K562 treated with DMSO at 1 percent for 48 hours (cell line): ENCODE results near the gene DNAJC5. TPM values are rescaled to one million over a fixed set of nuclear protein-coding genes. Genes with fewer than 3 reads are reported as not detected.

Experiments
- total RNA-seq: library from RNA; unstranded; fragments of 300-600 nt; gene quantifications from 2 replicates; pipeline ENCODE4 v1.2.3, GENCODE V29; 2022; ENCODE audit warnings: low replicate concordance; ENCODE audit errors: extremely low read depth

The DNAJC5 gene
- total RNA-seq: not detected in 2 replicates

GRCh38 chr20:63894358-63895201 is at the start of gene DNAJC5:
Gene DNAJC5, plus strand, starts transcription at chr20:63895126. Its CDS starts 33,220 bp downstream, at chr20:63928346.

GRCh38 chr20:63861365-63861934 is 33.5 kb upstream of the DNAJC5 start, which contains the start of gene ABHD16B:
Gene ABHD16B, plus strand, starts transcription at chr20:63861498. Its CDS starts 43 bp downstream, at chr20:63861541.

GRCh38 chr20:63864978-63865640 is 29.8 kb upstream of the DNAJC5 start, which contains the start of gene TPD52L2:
Gene TPD52L2, plus strand, starts transcription at chr20:63865270. Its CDS starts 96 bp downstream, at chr20:63865366.

GRCh38 chr20:63955827-63956663 is 61.1 kb downstream of the DNAJC5 start, which contains the start of gene UCKL1:
Gene UCKL1, minus strand, starts transcription at chr20:63956416. Its CDS starts 44 bp downstream, at chr20:63956372.

GRCh38 chr20:63969838-63970713 is 75.2 kb downstream of the DNAJC5 start, which contains the start of gene ZNF512B:
Gene ZNF512B, minus strand, starts transcription at chr20:63969930. Its CDS starts 1,980 bp downstream, at chr20:63967950.

GRCh38 chr20:63979557-63980316 is 84.8 kb downstream of the DNAJC5 start, which contains the start of gene SAMD10:
Gene SAMD10, minus strand, starts transcription at chr20:63979642. Its CDS starts 175 bp downstream, at chr20:63979467.

GRCh38 chr20:63980806-63981728 is 86.1 kb downstream of the DNAJC5 start, which contains the start of gene PRPF6:
Gene PRPF6, plus strand, starts transcription at chr20:63981132. Its CDS starts 114 bp downstream, at chr20:63981246.

Other genes starting within 250 kb of the DNAJC5 start
- not detected in 2 replicates for gene STMN3, start 241.7 kb upstream of the DNAJC5 start, total RNA-seq
- gene RTEL1, start 236.8 kb upstream of the DNAJC5 start, total RNA-seq: not detected in 2 replicates
- gene TNFRSF6B, start 198.5 kb upstream of the DNAJC5 start, total RNA-seq: not detected in 2 replicates
- gene ARFRP1, start 187.2 kb upstream of the DNAJC5 start, total RNA-seq: not detected in 2 replicates
- gene ZGPAT, start 187.1 kb upstream of the DNAJC5 start, total RNA-seq: not detected in 2 replicates
- gene LIME1, start 158.5 kb upstream of the DNAJC5 start, total RNA-seq: not detected in 2 replicates
- gene SLC2A4RG, start 155.3 kb upstream of the DNAJC5 start, total RNA-seq: not detected in 2 replicates
- gene ZBTB46, start 63.9 kb upstream of the DNAJC5 start, total RNA-seq: not detected in 2 replicates
- not detected in 2 replicates for gene ABHD16B, start 33.6 kb upstream of the DNAJC5 start, total RNA-seq
- not detected in 2 replicates for gene TPD52L2, start 29.9 kb upstream of the DNAJC5 start, total RNA-seq
- gene UCKL1, start 61.3 kb downstream of the DNAJC5 start, total RNA-seq: not detected in 2 replicates
- not detected in 2 replicates for gene ZNF512B, start 74.8 kb downstream of the DNAJC5 start, total RNA-seq
- not detected in 2 replicates for gene SAMD10, start 84.5 kb downstream of the DNAJC5 start, total RNA-seq
- not detected in 2 replicates for gene PRPF6, start 86.0 kb downstream of the DNAJC5 start, total RNA-seq
- not detected in 2 replicates for gene C20orf204, start 141.1 kb downstream of the DNAJC5 start, total RNA-seq
- gene SOX18, start 154.5 kb downstream of the DNAJC5 start, total RNA-seq: not detected in 2 replicates
- gene TCEA2, start 168.1 kb downstream of the DNAJC5 start, total RNA-seq: not detected in 2 replicates
- gene RGS19, start 184.4 kb downstream of the DNAJC5 start, total RNA-seq: not detected in 2 replicates
- not detected in 2 replicates for gene OPRL1, start 185.0 kb downstream of the DNAJC5 start, total RNA-seq
- gene LKAAEAR1, start 189.3 kb downstream of the DNAJC5 start, total RNA-seq: not detected in 2 replicates
- not detected in 2 replicates for gene NPBWR2, start 212.4 kb downstream of the DNAJC5 start, total RNA-seq